Esophagus (tissue), 2 donors: Measurements from ENCODE around the gene ARHGAP19. TPM values are rescaled to one million over a fixed set of nuclear protein-coding genes. Genes with fewer than 3 reads are reported as not detected.

ENCODE experiments used
- H3K27ac ChIP-seq, 2 donors: one replicate each; pipeline ENCODE4 v1.5.1; 2013; ENCODE audit warnings: low read depth in 2 of 2, mild to moderate bottlenecking in 2 of 2, inconsistent platforms in 1 of 2, low read length in 1 of 2, moderate library complexity in 1 of 2
- H3K27me3 ChIP-seq, 2 donors: one replicate each; pipeline ENCODE4 v1.6.1; 2013; ENCODE audit warnings: low read length in 2 of 2, control low read depth in 1 of 2, mild to moderate bottlenecking in 1 of 2; ENCODE audit not compliant: insufficient read depth in 2 of 2, control insufficient read depth in 1 of 2
- H3K36me3 ChIP-seq, 2 donors: one replicate each; pipeline ENCODE4 v1.6.1; 2013; ENCODE audit warnings: low read length in 1 of 2; ENCODE audit not compliant: control insufficient read depth in 2 of 2, insufficient read depth in 2 of 2
- H3K4me1 ChIP-seq, 2 donors: one replicate each; pipeline ENCODE4 v1.6.1; 2013; ENCODE audit warnings: low read length in 1 of 2; ENCODE audit not compliant: control insufficient read depth in 2 of 2, insufficient read depth in 2 of 2
- H3K4me3 ChIP-seq, 2 donors: one replicate each; pipeline ENCODE4 v1.5.1; 2013; ENCODE audit warnings: low read length in 2 of 2, mild to moderate bottlenecking in 2 of 2, low read depth in 1 of 2, moderate library complexity in 1 of 2
- H3K9me3 ChIP-seq, 2 donors: one replicate each; pipeline ENCODE4 v1.6.1; 2013; ENCODE audit warnings: mild to moderate bottlenecking in 2 of 2, low read depth in 1 of 2, low read length in 1 of 2, moderate library complexity in 1 of 2; ENCODE audit not compliant: control insufficient read depth in 2 of 2, insufficient read depth in 1 of 2
- WGBS, 2 donors: extraction: QIAGEN DNeasy Blood & Tissue Kit; methylation state at CpG; one replicate each; pipeline ENCODE4 v1.1.7; 2013; 5-methylcytosine and 5-hydroxymethylcytosine counted together
- polyA plus RNA-seq, 2 donors: library from polyadenylated mRNA; stranded (reverse); fragments of 200-250 nt; gene quantifications; one replicate each; pipeline ENCODE4 v1.2.3, GENCODE V29; 2013
- donor health status: healthy with polysubstance abuse.
- donor health status: Bipolar disorder and iron deficiency.

Gene ARHGAP19
- polyA plus RNA-seq, 2 donors: 1.5 to 3.4 TPM

- H3K27ac ChIP-seq: no peak overlapping the region
- H3K4me3 ChIP-seq: no peak overlapping the region
- no peaks in the 10 kb centered on the region for H3K27me3 ChIP-seq
- 95 to 96% methylated on average over 4 of the region's 4 CpGs for WGBS, 2 donors
- no peaks in the 10 kb centered on the region for H3K9me3 ChIP-seq
- H3K4me1 ChIP-seq: no peaks in the 10 kb centered on the region
- H3K36me3 ChIP-seq: no peaks in the 10 kb centered on the region
These were observed 18.7 kb upstream of the ARHGAP19 start for GRCh38 chr10:97311111-97311626.

- H3K27me3 ChIP-seq: no peaks in the 10 kb centered on the region
- WGBS, 2 donors: 76 to 77% methylated on average over 10 of the region's 10 CpGs
- H3K4me3 ChIP-seq: no peak overlapping the region
- H3K4me1 ChIP-seq: no peaks in the 10 kb centered on the region
- H3K27ac ChIP-seq: no peak overlapping the region
- H3K9me3 ChIP-seq: no peaks in the 10 kb centered on the region
- no peaks in the 10 kb centered on the region for H3K36me3 ChIP-seq
These were observed 15.7 kb upstream of the ARHGAP19 start for GRCh38 chr10:97307866-97308780.

GRCh38 chr10:97307441-97307840 lies 15.0 kb upstream of the ARHGAP19 start:
- Histone ChIP-seq H3K4me3 (no peak overlapping the region), H3K4me1 (no peaks in the 10 kb centered on the region), H3K9me3 (no peaks in the 10 kb centered on the region), H3K36me3 (no peaks in the 10 kb centered on the region), H3K27ac (no peak overlapping the region), H3K27me3 (no peaks in the 10 kb centered on the region)
- 57 to 89% methylated on average over 1 of the region's 1 CpG for WGBS, 2 donors

GRCh38 chr10:97302088-97302791 lies 9.8 kb upstream of the ARHGAP19 start:
- Histone ChIP-seq H3K36me3 (no peaks in the 10 kb centered on the region), H3K4me1 (no peaks in the 10 kb centered on the region), H3K27me3 (no peaks in the 10 kb centered on the region), H3K4me3 (no peak overlapping the region), H3K27ac (no peak overlapping the region), H3K9me3 (no peaks in the 10 kb centered on the region)
- 91 to 93% methylated on average over 11 of the region's 11 CpGs for whole genome bisulfite sequencing, 2 donors

GRCh38 chr10:97300980-97301379 lies 8.5 kb upstream of the ARHGAP19 start:
- 93 to 100% methylated on average over 3 of the region's 3 CpGs for WGBS, 2 donors
- no peaks in the 10 kb centered on the region for H3K9me3 ChIP-seq
- H3K4me1 ChIP-seq: no peaks in the 10 kb centered on the region
- no peaks in the 10 kb centered on the region for H3K36me3 ChIP-seq
- no peak overlapping the region for H3K27ac ChIP-seq
- no peak overlapping the region for H3K4me3 ChIP-seq
- H3K27me3 ChIP-seq: no peaks in the 10 kb centered on the region

- no peak overlapping the region for H3K4me3 ChIP-seq
- no peaks in the 10 kb centered on the region for H3K4me1 ChIP-seq
- no peaks in the 10 kb centered on the region for H3K36me3 ChIP-seq
- H3K9me3 ChIP-seq: no peaks in the 10 kb centered on the region
- H3K27me3 ChIP-seq: no peaks in the 10 kb centered on the region
- WGBS, 2 donors: 77 to 80% methylated on average over 3 of the region's 3 CpGs
- no peak overlapping the region for H3K27ac ChIP-seq
These were observed 5.8 kb upstream of the ARHGAP19 start for GRCh38 chr10:97298223-97298571.

GRCh38 chr10:97297556-97298222 lies 5.3 kb upstream of the ARHGAP19 start:
- Histone ChIP-seq H3K36me3 (no peaks in the 10 kb centered on the region), H3K9me3 (no peaks in the 10 kb centered on the region), H3K27ac (no peak overlapping the region), H3K4me3 (no peak overlapping the region), H3K27me3 (no peaks in the 10 kb centered on the region), H3K4me1 (no peaks in the 10 kb centered on the region)
- WGBS, 2 donors: 66 to 85% methylated on average over 8 of the region's 8 CpGs

- H3K9me3 ChIP-seq: no peaks in the 10 kb centered on the region
- WGBS, 2 donors: 55 to 61% methylated on average over 3 of the region's 3 CpGs
- H3K36me3 ChIP-seq: no peaks in the 10 kb centered on the region
- H3K27me3 ChIP-seq: no peaks in the 10 kb centered on the region
- no peaks in the 10 kb centered on the region for H3K4me1 ChIP-seq
- no peak overlapping the region for H3K4me3 ChIP-seq
- no peak overlapping the region for H3K27ac ChIP-seq
These were observed 393 bp upstream of the ARHGAP19 start for GRCh38 chr10:97292862-97293198.

GRCh38 chr10:97291357-97292096 lies 910 bp downstream of the ARHGAP19 start:
- H3K4me1 ChIP-seq: no peaks in the 10 kb centered on the region
- peak overlapping the region; percentile 82 to 93 for H3K4me3 ChIP-seq
- no peaks in the 10 kb centered on the region for H3K9me3 ChIP-seq
- 50 to 53% methylated on average over 25 of the region's 25 CpGs for WGBS, 2 donors
- H3K36me3 ChIP-seq: peaks cover 0 to 4% of the 10 kb centered on the region in 2 donors
- peak overlapping the region; percentile 96 to 99 for H3K27ac ChIP-seq
- H3K27me3 ChIP-seq: no peaks in the 10 kb centered on the region
